Fibroblast of lung (primary cell): ENCODE results near the gene CCM2. TPM values are rescaled to one million over a fixed set of nuclear protein-coding genes. Genes with fewer than 3 reads are reported as not detected.
A peak's percentile ranks its signal among the peaks of the same experiment; 100 is the strongest.

Experiments used
- DNase-seq, 2 donors: peaks; one replicate each; pipeline versions ENCODE4 v3.0.0 to v3.0.0-alpha.2; 2010; ENCODE audit warnings: low read depth in 2 of 2
- H2AFZ ChIP-seq: 2 replicates; pipeline ENCODE4 v1.5.1; 2012; ENCODE audit warnings: low read length, control low read depth, inconsistent platforms
- H3K27ac ChIP-seq: 2 replicates; pipeline ENCODE4 v1.5.1; 2011; ENCODE audit warnings: low read length, control low read depth; ENCODE audit not compliant: insufficient read depth
- H3K27me3 ChIP-seq: 2 replicates; pipeline ENCODE4 v1.5.1; 2011; ENCODE audit warnings: mild to moderate bottlenecking, low read length; ENCODE audit not compliant: control insufficient read depth, insufficient read depth
- H3K36me3 ChIP-seq: 2 replicates; pipeline ENCODE4 v1.5.1; 2011; ENCODE audit warnings: low read length; ENCODE audit not compliant: control insufficient read depth, insufficient read depth
- H3K4me1 ChIP-seq: 2 replicates; pipeline ENCODE4 v1.5.1; 2011; ENCODE audit warnings: low read length; ENCODE audit not compliant: control insufficient read depth, insufficient read depth; ENCODE audit errors: extremely low read depth
- H3K4me2 ChIP-seq: 2 replicates; pipeline ENCODE4 v1.5.1; 2011; ENCODE audit warnings: low read length, control low read depth; ENCODE audit not compliant: insufficient read depth; ENCODE audit errors: extremely low read depth
- H3K4me3 ChIP-seq, 4 experiments: fragments of 200-600 bp in 1 of 4; sonication (generic) in 1 of 4; replicated peaks in 1 of 4; 2 replicates each; pipeline ENCODE4 v1.5.1; 2011 to 2016; ENCODE audit warnings: low read length in 4 of 4, low read depth in 3 of 4, mild to moderate bottlenecking in 3 of 4, control low read depth in 2 of 4, inconsistent platforms in 1 of 4, mixed read lengths in 1 of 4; ENCODE audit not compliant: insufficient read depth in 1 of 4; ENCODE audit errors: control extremely low read depth in 1 of 4
- H3K79me2 ChIP-seq: 2 replicates; pipeline ENCODE4 v1.5.1; 2012; ENCODE audit warnings: mild to moderate bottlenecking, low read length, inconsistent platforms; ENCODE audit not compliant: control insufficient read depth, insufficient read depth
- H3K9ac ChIP-seq: 2 replicates; pipeline ENCODE4 v1.5.1; 2011; ENCODE audit warnings: mild to moderate bottlenecking, low read length, control low read depth; ENCODE audit not compliant: insufficient read depth
- H3K9me3 ChIP-seq: 2 replicates; pipeline ENCODE4 v1.5.1; 2012; ENCODE audit warnings: low read depth, low read length; ENCODE audit not compliant: control insufficient read depth, insufficient read depth
- H4K20me1 ChIP-seq: 2 replicates; pipeline ENCODE4 v1.5.1; 2011; ENCODE audit warnings: low read length; ENCODE audit not compliant: control insufficient read depth, insufficient read depth; ENCODE audit errors: extremely low read depth
- EZH2 ChIP-seq: IDR thresholded peaks from 2 replicates; pipeline ENCODE4 v1.5.1; 2012; ENCODE audit warnings: low read length, control low read depth, mild to moderate bottlenecking; ENCODE audit errors: missing control alignments
- polyA plus RNA-seq, 2 donors: library from polyadenylated mRNA; depleted of rRNA in 1 of 2; stranded (reverse) in 1 of 2; unstranded in 1 of 2; fragments of >200 nt; gene quantifications; 2 replicates each; pipeline ENCODE4 v1.2.1, GENCODE V29; 2011 to 2012; ENCODE audit warnings: missing spikeins in 1 of 2
- total RNA-seq: library from RNA; depleted of rRNA; stranded (reverse); fragments of >200 nt; gene quantifications from 2 replicates; pipeline ENCODE4 v1.2.1, GENCODE V29; 2014
- TF ChIP-seq, protein P1 (sequence below), 2 donors: IDR thresholded peaks in 1 of 2; conservative IDR thresholded peaks in 1 of 2; 1 replicate in 1 of 2; 2 replicates in 1 of 2; pipeline ENCODE4 v1.5.1; 2011 to 2012; ENCODE audit warnings: low read length in 2 of 2, control low read depth in 1 of 2, inconsistent platforms in 1 of 2, low read depth in 1 of 2, mild to moderate bottlenecking in 1 of 2

CCM2 gene
- total and polyA plus RNA-seq, 2 donors (not counting 1 experiment from before 2014, with no cell fraction given) = 27.8 to 52.4 TPM

DNA sequence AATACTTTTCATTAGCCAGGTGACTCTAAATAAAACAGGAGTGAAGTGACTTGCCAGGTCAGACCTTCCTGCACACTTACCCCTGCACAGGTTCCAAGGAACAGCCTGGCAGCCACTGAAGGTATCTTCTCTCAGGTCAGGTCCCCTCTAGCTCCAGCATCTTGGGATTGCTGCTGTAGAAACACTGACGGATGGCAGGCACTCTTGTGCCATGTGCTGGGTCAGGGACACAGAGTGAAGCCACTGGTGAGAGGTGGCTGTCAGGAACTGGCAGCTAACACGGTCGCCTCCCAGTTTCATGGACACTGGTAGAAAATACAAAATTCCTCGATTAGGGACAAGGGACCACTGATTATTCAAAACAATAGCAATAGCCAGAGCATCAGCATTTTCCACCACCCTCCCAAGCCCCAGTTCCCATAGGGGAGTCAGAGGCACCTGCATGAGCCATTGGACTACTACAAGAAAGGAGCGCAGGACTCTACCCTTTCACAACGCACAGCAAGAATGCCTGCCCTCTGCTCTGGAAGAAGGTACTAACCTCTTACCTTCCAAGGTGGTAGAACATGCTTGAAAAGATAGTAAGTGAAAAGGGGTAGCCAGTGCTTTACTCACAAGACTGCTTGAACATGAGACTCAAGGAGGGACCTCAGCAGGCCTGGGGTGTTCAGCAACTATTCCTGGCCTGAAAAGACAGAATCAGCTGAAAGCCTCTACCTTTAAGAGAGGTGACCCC lies 16.1 kb upstream of the CCM2 start:
- Histone ChIP-seq H3K4me1 (peaks cover 19% of the 10 kb centered on the region), H3K4me2 (no peak overlapping the region), H3K36me3 (peaks cover 21% of the 10 kb centered on the region), H2AFZ (no peak overlapping the region), H3K4me3 (peak overlapping the region in 1 of 4 experiments; percentile 85), H3K9me3 (no peaks in the 10 kb centered on the region), H3K79me2 (peaks cover 26% of the 10 kb centered on the region), H3K27me3 (no peaks in the 10 kb centered on the region), H3K27ac (no peak overlapping the region), H4K20me1 (no peaks in the 10 kb centered on the region), H3K9ac (no peak overlapping the region)
- TF ChIP-seq EZH2 = no peak
- DNase-seq = no peak

DNA sequence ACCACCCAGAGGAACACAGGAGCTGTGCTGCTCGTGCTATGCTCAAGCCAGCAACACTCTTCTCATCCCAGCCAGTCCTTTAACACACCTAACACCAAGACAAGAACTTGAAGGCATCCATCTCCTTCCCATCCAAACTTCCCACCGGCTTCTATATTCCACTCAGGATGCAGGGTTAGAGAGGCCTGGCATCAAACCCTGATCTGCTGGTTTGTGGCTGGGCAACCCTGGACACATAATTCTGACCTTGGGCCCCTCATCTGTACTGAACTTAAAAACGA lies 15.6 kb upstream of the CCM2 start:
- H3K27me3 ChIP-seq = no peaks in the 10 kb centered on the region
- H3K36me3 ChIP-seq = peaks cover 21% of the 10 kb centered on the region
- TF ChIP-seq EZH2 = no peak
- TF ChIP-seq, protein P1, sequence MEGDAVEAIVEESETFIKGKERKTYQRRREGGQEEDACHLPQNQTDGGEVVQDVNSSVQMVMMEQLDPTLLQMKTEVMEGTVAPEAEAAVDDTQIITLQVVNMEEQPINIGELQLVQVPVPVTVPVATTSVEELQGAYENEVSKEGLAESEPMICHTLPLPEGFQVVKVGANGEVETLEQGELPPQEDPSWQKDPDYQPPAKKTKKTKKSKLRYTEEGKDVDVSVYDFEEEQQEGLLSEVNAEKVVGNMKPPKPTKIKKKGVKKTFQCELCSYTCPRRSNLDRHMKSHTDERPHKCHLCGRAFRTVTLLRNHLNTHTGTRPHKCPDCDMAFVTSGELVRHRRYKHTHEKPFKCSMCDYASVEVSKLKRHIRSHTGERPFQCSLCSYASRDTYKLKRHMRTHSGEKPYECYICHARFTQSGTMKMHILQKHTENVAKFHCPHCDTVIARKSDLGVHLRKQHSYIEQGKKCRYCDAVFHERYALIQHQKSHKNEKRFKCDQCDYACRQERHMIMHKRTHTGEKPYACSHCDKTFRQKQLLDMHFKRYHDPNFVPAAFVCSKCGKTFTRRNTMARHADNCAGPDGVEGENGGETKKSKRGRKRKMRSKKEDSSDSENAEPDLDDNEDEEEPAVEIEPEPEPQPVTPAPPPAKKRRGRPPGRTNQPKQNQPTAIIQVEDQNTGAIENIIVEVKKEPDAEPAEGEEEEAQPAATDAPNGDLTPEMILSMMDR (conservative IDR thresholded peaks at IDR 0.05 in 1 of 2, IDR thresholded peaks at IDR 0.05 in 1 of 2; ENCODE audit: low read depth in 1 of 2, low read length in 2 of 2) = no peak
- peak overlapping the region in 2 of 4 experiments; percentile 30 to 85 for H3K4me3 ChIP-seq
- H3K27ac ChIP-seq = no peak overlapping the region
- no peak overlapping the region for H2AFZ ChIP-seq
- H3K4me1 ChIP-seq = peaks cover 18% of the 10 kb centered on the region
- no peaks in the 10 kb centered on the region for H3K9me3 ChIP-seq
- no peaks in the 10 kb centered on the region for H4K20me1 ChIP-seq
- no peak for DNase-seq
- H3K9ac ChIP-seq = no peak overlapping the region
- H3K79me2 ChIP-seq = peaks cover 26% of the 10 kb centered on the region
- H3K4me2 ChIP-seq = peak overlapping the region; percentile 78

DNA sequence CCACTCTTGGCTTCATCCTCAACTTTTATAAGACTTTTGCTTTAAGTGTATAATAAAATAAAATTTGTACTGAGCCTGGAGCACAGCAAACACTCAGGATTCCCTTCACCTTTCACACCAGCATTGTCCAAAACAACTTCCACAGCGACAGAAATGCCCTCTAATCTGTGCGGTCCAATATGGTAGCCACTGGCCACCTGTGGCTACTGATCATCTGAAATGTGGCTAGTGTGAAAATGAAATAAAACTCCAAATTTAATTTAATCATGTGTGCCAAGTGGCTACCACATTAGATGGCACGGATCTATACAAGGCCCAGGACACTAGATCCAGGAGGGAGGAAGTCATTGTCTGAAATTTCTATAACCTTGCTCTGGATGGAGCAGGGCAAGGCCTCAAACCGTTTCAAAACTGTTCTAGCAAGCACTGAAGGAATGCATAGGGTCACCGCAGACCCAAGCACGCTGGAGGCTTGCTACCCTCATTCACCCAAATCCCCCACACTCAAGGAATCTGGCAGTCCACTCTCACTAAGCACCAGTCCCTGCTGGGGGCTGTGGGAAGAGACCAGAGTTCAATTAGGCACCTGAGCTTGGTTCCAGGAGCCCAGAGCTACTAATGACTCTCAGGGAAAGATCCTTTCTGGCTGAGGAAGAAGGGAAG lies 14.8 kb upstream of the CCM2 start:
- peak overlapping the region; percentile 78 for H3K4me2 ChIP-seq
- H3K9me3 ChIP-seq = no peaks in the 10 kb centered on the region
- no peaks in the 10 kb centered on the region for H4K20me1 ChIP-seq
- peak overlapping the region; percentile 95 for H3K27ac ChIP-seq
- no peak for DNase-seq
- H3K27me3 ChIP-seq = no peaks in the 10 kb centered on the region
- peaks cover 21% of the 10 kb centered on the region for H3K36me3 ChIP-seq
- H2AFZ ChIP-seq = no peak overlapping the region
- peaks cover 13% of the 10 kb centered on the region for H3K4me1 ChIP-seq
- H3K79me2 ChIP-seq = peaks cover 26% of the 10 kb centered on the region
- TF ChIP-seq, protein P1 (conservative IDR thresholded peaks at IDR 0.05 in 1 of 2, IDR thresholded peaks at IDR 0.05 in 1 of 2; ENCODE audit: low read depth in 1 of 2, low read length in 2 of 2) = no peak
- no peak for TF ChIP-seq EZH2
- no peak overlapping the region for H3K9ac ChIP-seq
- H3K4me3 ChIP-seq = peak overlapping the region; percentile 44 to 85 (median 73)
